ENCODE data around the gene ZBED3.
"Not testable (repeated sequence)": the region's sequence is repeated elsewhere in the genome, so short reads cannot be mapped to it uniquely, and the experiment has no call there.

The ZBED3 gene

DNA sequence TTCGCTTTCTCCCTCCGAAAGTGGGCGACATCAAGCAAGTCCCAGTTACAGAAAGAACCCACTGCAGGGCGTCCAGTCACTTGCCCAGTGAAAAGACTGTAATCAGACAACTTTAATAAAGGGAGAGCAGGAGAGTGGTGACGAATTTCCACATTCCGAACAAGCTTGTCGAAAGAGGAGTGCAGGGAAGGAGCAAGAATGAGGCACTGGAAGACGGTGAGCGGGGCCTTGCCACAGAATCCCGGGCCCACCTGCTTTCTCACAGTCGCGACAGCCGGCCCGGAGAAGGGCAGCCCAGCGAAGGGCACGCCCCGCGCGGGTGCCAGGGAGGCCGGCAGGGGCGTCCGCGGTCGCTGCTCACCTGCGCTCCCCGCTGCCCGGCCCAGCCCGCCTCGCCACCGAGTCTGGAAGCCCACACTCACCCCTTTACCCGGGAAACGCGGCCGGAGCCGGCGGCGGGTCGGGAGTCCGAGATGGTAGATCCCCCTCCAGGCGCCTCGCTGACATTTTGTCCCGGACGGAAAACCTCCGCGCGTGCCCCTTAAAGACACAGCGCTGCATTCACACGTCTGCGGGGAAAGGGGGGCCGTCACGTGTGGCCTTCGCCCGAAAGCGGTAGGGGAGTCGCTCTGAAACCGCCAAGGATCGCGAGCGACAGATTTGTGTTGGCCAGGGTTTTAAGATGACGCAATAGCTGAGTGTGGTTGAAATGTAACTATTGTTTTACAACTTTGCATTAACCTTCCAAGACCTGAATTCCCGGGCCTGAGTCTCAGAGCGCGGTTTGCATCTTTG is at the start of gene ZBED3:
Gene ZBED3 (minus strand): TSS at position 597 of the 795 bp plus-strand sequence. CDS start 9,407 bp downstream, outside the sequence.
- DNase-seq = peak; percentile 44

- no peak for DNase-seq
Measured at GRCh38 chr5:77133061-77133758, 46.1 kb upstream of the ZBED3 start.

- DNase-seq = no peak
Measured at GRCh38 chr5:77131361-77131760, 44.3 kb upstream of the ZBED3 start.

GRCh38 chr5:77129391-77129990 is 42.4 kb upstream of the ZBED3 start:
- DNase-seq = no peak

- DNase-seq = no peak
Measured at GRCh38 chr5:77128411-77129061, 41.5 kb upstream of the ZBED3 start.

GRCh38 chr5:77123057-77123456 is 36.0 kb upstream of the ZBED3 start:
- no peak for DNase-seq

- DNase-seq = no peak
Measured at GRCh38 chr5:77120706-77121105, 33.6 kb upstream of the ZBED3 start.

DNA sequence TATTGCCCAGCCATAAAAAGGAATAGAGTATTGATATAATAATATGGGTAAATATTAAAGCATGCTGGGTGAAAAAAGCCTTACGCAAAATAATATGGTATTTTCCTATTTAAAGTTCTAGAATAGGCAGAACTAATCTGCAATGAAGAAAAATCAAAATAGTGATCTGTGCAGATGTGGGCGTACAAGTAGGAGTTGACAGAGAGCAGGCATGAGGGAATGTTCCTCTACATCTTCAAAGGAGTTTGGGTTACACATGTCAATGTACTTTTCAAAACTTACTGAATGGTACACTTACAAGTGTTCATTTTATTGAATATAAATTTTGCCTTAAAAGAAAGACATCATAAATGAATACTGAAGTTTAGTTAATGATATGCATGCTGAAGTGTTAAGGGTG is 33.0 kb upstream of the ZBED3 start:
- DNase-seq = no peak

DNA sequence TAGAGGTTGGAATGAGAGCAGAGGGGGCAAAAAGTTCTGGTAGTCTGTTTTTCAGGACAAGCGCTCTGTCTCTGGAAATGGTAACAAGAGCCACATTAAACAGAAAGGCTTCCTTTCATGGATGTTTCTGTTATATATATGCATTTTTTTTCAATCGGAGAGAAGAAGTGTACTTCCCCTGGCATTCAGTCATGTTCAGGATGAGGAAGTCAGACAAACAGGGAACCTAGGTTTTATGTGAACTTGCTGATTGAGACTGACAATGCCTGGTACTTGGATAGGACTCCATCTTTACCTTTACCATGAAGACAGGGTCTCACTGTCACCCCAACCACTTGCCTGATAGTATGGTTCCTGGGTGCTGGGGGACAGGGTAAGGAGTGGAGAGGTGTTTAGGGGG is 30.1 kb upstream of the ZBED3 start:
- no peak for DNase-seq

DNA sequence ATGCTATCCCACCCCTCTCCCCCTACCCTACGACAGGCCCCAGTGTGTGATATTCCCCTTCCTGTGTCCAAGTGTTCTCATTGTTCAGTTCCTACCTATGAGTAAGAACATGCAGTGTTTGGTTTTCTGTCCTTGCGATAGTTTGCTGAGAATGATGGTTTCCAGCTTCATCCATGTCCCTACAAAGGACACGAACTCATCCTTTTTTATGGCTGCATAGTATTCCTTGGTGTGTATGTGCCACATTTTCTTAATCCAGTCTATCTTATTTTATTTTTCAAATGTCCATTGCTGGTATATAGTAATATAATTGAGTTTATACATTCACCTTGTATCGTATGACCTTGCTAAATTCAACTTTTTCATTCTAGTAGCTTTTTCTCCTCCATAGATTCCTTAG is 19.9 kb upstream of the ZBED3 start:
- not testable (repeated sequence) for DNase-seq

- DNase-seq = no peak
Measured at GRCh38 chr5:77104813-77105212, 17.7 kb upstream of the ZBED3 start.

- no peak for DNase-seq
Measured at GRCh38 chr5:77103457-77103856, 16.4 kb upstream of the ZBED3 start.

DNA sequence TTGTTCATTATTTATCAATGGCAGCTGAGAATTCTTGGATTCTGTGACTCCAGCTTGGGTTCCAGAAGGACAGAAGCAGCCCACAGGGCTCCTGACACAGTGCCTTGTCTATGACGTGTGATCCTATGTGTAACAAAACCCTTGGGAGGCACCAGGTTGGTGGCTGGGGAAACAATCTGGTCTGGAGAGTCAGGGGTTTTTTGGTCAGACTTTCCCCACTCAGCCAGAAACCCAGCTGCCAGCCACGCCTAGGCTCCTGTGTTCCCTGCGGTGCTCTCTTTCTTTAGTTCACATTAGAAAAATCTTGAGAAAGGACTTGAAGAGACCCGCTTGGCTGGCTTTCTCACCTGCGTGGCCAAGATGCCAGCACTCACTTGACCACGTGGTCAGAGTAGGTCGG is 15.5 kb upstream of the ZBED3 start:
- no peak for DNase-seq

DNA sequence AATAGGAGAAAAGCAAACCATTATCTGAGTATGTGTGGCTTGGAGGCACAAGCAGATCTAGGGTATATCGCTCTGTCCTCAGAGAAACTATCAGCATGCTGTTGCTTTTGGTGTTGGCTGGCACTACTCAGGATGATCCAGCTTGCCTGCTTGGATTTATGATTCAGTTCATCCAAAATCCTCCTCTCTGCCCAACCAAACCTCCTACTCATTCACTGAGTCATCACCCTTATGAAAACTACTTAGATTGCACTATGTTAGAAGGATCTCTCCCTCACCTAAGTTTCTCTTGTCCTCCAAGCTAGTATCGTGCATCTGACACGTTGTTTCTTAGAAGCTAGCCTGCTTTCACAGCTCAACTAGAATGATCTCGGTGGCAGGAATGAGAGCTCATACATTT is 14.2 kb upstream of the ZBED3 start:
- DNase-seq = no peak

DNA sequence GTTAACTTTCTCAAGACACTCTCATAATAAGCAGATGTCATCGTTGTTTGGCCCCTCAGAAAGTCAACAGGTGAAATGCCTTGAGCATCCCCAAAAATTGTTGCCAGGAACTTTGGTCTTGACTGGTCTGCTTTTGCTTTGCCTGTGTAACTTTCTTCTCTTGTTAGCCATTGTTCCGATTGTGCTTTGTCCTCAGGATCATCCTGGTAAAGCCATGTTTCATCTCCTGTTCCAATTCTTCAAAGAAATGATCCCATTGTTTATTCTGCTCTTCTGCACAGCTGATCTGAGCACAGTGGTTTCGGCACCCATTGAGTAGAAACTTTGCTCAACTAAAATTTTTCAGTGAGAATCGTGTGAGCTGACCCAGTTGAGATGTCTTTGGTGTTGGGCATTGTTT is 8.1 kb upstream of the ZBED3 start:
- no peak for DNase-seq

- no peak for DNase-seq
Measured at GRCh38 chr5:77087484-77088261, 588 bp upstream of the ZBED3 start.

DNA sequence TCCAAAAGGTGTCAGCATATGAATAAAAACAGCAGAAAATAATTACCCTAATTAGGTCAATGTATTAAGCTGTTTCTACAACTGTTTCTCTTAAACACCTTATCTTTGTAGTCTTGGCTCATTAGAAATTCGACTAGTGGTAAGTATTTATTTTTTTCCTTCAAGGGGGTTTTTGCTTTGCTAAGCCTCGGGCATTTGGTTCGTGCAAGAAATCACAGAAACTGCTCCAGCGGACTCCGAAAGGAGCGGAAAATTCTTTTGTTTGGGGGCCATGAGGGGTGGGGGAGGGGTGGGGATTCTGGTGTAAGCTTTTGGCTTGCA is 757 bp downstream of the ZBED3 start:
- DNase-seq = no peak

DNA sequence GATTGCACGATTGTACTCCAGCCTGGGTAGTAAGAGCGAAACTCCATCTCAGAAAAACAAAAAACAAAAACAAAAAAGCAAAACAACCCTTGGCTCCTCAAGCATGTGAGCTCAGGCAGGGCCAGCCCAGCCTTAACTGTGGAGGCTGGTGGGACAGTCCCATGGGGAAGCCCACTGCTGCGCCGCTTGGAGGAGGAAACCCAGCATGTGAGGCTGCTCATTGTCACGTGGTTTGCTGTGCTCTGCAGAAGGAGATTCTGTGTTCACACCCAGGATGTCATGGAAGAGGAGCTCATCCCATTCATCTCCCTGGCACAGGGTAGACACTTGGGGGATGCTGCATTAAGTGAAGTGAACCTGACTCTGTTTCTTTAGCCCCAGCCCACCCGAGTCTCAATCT is 4.0 kb downstream of the ZBED3 start:
- DNase-seq = no peak

DNA sequence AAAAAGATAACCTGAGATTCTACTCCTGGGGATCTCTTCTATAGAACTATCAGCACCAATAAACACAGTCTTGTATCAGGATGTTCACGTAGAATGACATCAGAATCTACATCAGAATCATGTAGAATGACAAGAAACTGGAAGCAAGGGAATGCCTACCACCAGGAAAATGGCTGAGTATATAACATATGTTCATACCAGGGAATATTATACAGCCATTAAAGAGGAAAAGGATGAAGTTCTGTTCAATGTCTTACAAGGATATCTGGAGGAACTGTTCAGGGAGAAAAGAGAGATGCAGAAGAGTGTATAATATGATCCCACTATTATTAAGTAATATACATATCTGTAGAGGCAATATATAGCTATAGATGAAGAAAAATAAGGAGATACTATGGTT is 4.8 kb downstream of the ZBED3 start:
- no peak for DNase-seq

DNA sequence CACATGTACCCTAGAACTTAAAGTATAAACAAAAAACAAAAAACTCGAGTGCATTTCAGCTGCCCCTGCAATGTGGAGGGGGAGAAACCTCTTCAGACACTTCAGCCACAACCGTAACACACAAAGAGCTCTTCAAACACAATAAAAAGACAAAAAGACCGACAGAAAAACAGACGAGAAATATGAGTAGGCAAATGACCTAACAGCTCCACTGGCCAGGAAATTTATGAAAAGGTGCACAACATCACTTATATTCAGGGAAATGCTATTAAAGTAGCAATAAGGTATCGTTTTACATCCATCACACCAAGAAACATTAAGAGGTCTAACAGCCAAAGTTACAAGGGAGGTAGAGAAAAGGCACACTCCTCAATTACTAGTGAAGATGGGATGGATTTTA is 6.2 kb downstream of the ZBED3 start:
- peak; percentile 31 for DNase-seq

DNA sequence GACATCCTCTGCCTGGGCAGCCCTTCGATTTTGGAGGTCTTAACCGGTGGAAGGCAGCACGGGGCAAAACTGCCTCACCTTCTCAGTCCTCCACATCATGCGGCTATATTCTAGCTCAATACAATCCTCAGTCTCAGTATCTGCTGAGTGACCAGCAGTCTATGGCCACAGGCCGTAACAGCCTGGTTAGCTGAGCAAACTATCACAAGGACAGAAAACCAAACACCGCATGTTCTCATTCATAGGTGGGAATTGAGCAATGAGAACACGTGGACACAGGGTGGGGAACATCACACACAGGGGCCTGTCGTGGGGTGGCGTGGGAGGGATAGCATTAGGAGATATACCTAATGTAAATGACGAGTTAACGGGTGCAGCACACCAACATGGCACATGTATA is 6.6 kb downstream of the ZBED3 start:
- not testable (repeated sequence) for DNase-seq

GRCh38 chr5:77077829-77078176 is 9.3 kb downstream of the ZBED3 start:
- no peak for DNase-seq

Data from NCI-H2107 (cell line).